Measurements from ENCODE around the gene NPIPB2. TPM values are rescaled to one million over a fixed set of nuclear protein-coding genes. Genes with fewer than 3 reads are reported as not detected.

NPIPB2 gene
- total RNA-seq, 4 donors from 2014 or later: 4.1 to 12.9 (median 5.2) TPM

GRCh38 chr16:11979013-11979672, 37.3 kb upstream of the NPIPB2 start:
- intact Hi-C loops (cut with DNase I; ENCODE audit: low total_unique reads): no loop called here
- 81 to 88% methylated on average over 9 of the region's 9 CpGs for WGBS, 2 donors
- TF ChIP-seq POLR2A (IDR thresholded peaks at IDR 0.05) (no peak), CTCF (IDR thresholded peaks at IDR 0.05) (no peak)
- no peak overlapping the region for H3K4me3 ChIP-seq (ENCODE audit: low read depth, poor library complexity, severe bottlenecking)
- DNase-seq (ENCODE audit: low spot score in 2 of 2): no peak

- no peak for DNase-seq (ENCODE audit: low spot score in 2 of 2)
- TF ChIP-seq POLR2A (IDR thresholded peaks at IDR 0.05) (no peak), CTCF (IDR thresholded peaks at IDR 0.05) (no peak)
- WGBS, 2 donors: 58 to 63% methylated on average over 2 of the region's 2 CpGs
- H3K4me3 ChIP-seq (ENCODE audit: low read depth, poor library complexity, severe bottlenecking): no peak overlapping the region
- intact Hi-C loops (cut with DNase I; ENCODE audit: low total_unique reads): no loop called here
These were observed 36.2 kb upstream of the NPIPB2 start for GRCh38 chr16:11978080-11978479.

- TF ChIP-seq POLR2A (IDR thresholded peaks at IDR 0.05) (no peak), CTCF (IDR thresholded peaks at IDR 0.05) (no peak)
- intact Hi-C loops (cut with DNase I; ENCODE audit: low total_unique reads): no loop called here
- peak overlapping the region; percentile 72 for H3K4me3 ChIP-seq (ENCODE audit: low read depth, poor library complexity, severe bottlenecking)
- 13 to 16% methylated on average over 12 of the region's 12 CpGs for WGBS, 2 donors
- DNase-seq (ENCODE audit: low spot score in 2 of 2): peak in 1 of 2 donors; percentile 58
These were observed 35.7 kb upstream of the NPIPB2 start for GRCh38 chr16:11977376-11978041.

- TF ChIP-seq CTCF (IDR thresholded peaks at IDR 0.05): no peak
- H3K4me3 ChIP-seq (ENCODE audit: low read depth, poor library complexity, severe bottlenecking): peak overlapping the region; percentile 72
- 0 to 2% methylated on average over 11 to 22 of the region's 22 CpGs for WGBS, 2 donors
- intact Hi-C loops (cut with DNase I; ENCODE audit: low total_unique reads): no loop called here
- peak in 1 of 2 donors; percentile 17 for DNase-seq (ENCODE audit: low spot score in 2 of 2)
These were observed 35.1 kb upstream of the NPIPB2 start for GRCh38 chr16:11976850-11977375.

GRCh38 chr16:11973070-11973469, 31.2 kb upstream of the NPIPB2 start:
- intact Hi-C loops (cut with DNase I; ENCODE audit: low total_unique reads): no loop called here
- 44 to 50% methylated on average over 5 of the region's 5 CpGs for WGBS, 2 donors
- H3K4me3 ChIP-seq (ENCODE audit: low read depth, poor library complexity, severe bottlenecking): no peak overlapping the region
- DNase-seq (ENCODE audit: low spot score in 2 of 2): no peak
- TF ChIP-seq POLR2A (IDR thresholded peaks at IDR 0.05) (no peak), CTCF (IDR thresholded peaks at IDR 0.05) (no peak)
